ENCODE data around the gene PIP5K1C.

The PIP5K1C gene

GRCh38 chr19:3608079-3608641 lies 92.1 kb downstream of the PIP5K1C start:
- no peak for DNase-seq

- DNase-seq = peak in 1 of 3 experiments; percentile 47
These were observed 92.8 kb downstream of the PIP5K1C start for GRCh38 chr19:3607303-3608078.

- peak in 2 of 3 experiments; percentile 75 to 77 for DNase-seq
These were observed 93.5 kb downstream of the PIP5K1C start, which contains the start of gene TBXA2R for GRCh38 chr19:3606690-3607289. Gene TBXA2R, minus strand, starts transcription at chr19:3606875. Its CDS starts 6,241 bp downstream, at chr19:3600634.

- DNase-seq = peak; percentile 15 to 85 (median 85)
These were observed 94.0 kb downstream of the PIP5K1C start for GRCh38 chr19:3606174-3606689.

GRCh38 chr19:3605770-3606169 lies 94.5 kb downstream of the PIP5K1C start:
- DNase-seq = no peak

- no peak for DNase-seq
These were observed 94.9 kb downstream of the PIP5K1C start for GRCh38 chr19:3605361-3605760.

- no peak for DNase-seq
These were observed 95.3 kb downstream of the PIP5K1C start for GRCh38 chr19:3604987-3605343.

- DNase-seq = no peak
These were observed 95.9 kb downstream of the PIP5K1C start for GRCh38 chr19:3604227-3604986.

- DNase-seq = no peak
These were observed 97.0 kb downstream of the PIP5K1C start for GRCh38 chr19:3603121-3603811.

- no peak for DNase-seq
These were observed 99.2 kb downstream of the PIP5K1C start for GRCh38 chr19:3601021-3601420.

- no peak for DNase-seq
These were observed 100.5 kb downstream of the PIP5K1C start for GRCh38 chr19:3599776-3600187.

- no peak for DNase-seq
These were observed 104.7 kb downstream of the PIP5K1C start for GRCh38 chr19:3595521-3596061.

- no peak for DNase-seq
These were observed 107.1 kb downstream of the PIP5K1C start for GRCh38 chr19:3593156-3593555.

- DNase-seq = no peak
These were observed 108.2 kb downstream of the PIP5K1C start for GRCh38 chr19:3591876-3592613.

GRCh38 chr19:3590991-3591659 lies 109.1 kb downstream of the PIP5K1C start:
- no peak for DNase-seq

- DNase-seq = no peak
These were observed 110.3 kb downstream of the PIP5K1C start for GRCh38 chr19:3589949-3590348.

GRCh38 chr19:3589439-3589838 lies 110.8 kb downstream of the PIP5K1C start:
- DNase-seq = no peak

GRCh38 chr19:3586707-3587346 lies 113.4 kb downstream of the PIP5K1C start:
- no peak for DNase-seq

- DNase-seq = peak in 1 of 3 experiments; percentile 17
These were observed 114.1 kb downstream of the PIP5K1C start for GRCh38 chr19:3586127-3586626.

Data from NCI-H1417 (cell line).